Measurements from ENCODE around the gene EPHB1.

DNA sequence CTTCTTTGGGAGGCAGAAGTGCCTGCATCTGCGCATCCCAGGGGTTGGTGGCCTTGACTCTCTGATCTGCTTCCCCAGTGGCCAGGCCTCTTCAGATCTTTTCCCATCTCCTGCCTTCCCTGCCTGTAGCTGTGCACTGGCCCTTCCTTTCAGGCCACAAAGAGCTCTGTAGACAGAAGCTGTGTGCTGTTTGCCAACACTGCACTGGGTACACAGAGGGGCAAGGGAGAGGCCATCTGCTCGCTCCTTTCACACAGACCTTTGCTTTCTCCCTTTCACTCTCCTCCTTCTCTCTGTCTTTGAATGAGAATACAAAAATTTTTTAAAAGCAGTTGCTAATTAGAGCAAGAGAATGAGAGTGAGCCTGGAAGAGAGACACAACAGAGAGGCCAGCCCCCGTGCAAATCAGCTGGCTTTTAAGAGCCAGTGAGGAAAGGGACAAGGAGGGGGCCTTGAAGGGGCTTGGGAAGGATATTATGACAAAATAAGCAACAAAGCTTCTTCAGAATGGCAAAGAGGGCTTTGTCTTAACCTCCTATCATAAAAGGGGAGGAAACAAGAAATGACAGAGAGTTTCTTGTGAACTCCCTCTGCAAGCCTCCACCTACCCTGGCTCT, 170.9 kb downstream of the EPHB1 start:
- TF ChIP-seq EZH2 (IDR thresholded peaks at IDR 0.05; ENCODE audit: insufficient read depth, poor library complexity, severe bottlenecking) (no peak), EZH2phosphoT487 (IDR thresholded peaks at IDR 0.05; ENCODE audit: insufficient read depth, low read depth) (no peak)
